ENCODE measurements around the gene GCNT2.

GRCh38 chr6:10516953-10517352, 4.2 kb upstream of the GCNT2 start:
- TF ChIP-seq CTCF (IDR thresholded peaks at IDR 0.05; ENCODE audit: low read depth, low read length): no peak
- no peak for TF ChIP-seq POLR2A (IDR thresholded peaks at IDR 0.05; ENCODE audit: extremely low read depth, insufficient read length)
- TF ChIP-seq MAX (IDR thresholded peaks at IDR 0.05; ENCODE audit: low read depth, low read length): no peak
